Neural progenitor cell (in vitro differentiated cells): Measurements from ENCODE around the gene FAM180B.

ENCODE experiments used
- CTCF ChIP-seq: fragments of 200-600 bp; sonication (generic); IDR thresholded peaks from 2 replicates; pipeline ENCODE4 v1.5.1; 2017; ENCODE audit warnings: antibody characterized with exemption, mild to moderate bottlenecking
- EZH2 ChIP-seq: fragments of 200-600 bp; sonication (generic); IDR thresholded peaks from 2 replicates; pipeline ENCODE4 v1.6.1; 2017; ENCODE audit warnings: antibody characterized with exemption, mild to moderate bottlenecking, moderate library complexity

GRCh38 chr11:47611348-47611794 is 24.9 kb downstream of the FAM180B start:
- TF ChIP-seq CTCF: no peak
- no peak for TF ChIP-seq EZH2
